Measurements from ENCODE around the gene MRPS34.

DNA sequence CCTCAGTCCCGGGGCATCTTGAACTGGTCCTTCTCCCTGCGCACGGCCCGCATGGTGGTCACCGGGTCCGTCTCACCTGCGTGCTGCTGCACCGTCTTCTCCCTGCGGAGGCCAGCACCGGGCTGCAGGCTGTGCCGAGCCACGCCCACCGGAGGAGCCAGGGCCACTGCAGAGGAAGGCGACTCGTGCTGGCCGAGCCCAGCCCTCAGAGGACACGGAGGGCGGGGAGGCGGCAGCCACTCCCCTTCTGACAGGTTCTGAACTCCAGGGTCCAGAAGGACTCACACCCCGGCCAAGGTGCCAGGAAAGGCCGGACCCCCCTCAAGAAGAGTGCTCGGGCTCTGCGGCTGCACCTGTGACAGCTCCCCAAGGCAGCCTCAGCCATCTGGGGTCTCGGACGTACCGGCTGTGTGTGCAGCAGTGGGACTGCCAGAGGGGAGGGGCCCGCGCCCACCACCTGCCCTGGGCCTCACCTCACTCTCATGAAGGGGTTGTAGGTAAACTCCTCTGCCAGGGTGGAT is 36.4 kb upstream of the MRPS34 start:
- TF ChIP-seq, protein P1, sequence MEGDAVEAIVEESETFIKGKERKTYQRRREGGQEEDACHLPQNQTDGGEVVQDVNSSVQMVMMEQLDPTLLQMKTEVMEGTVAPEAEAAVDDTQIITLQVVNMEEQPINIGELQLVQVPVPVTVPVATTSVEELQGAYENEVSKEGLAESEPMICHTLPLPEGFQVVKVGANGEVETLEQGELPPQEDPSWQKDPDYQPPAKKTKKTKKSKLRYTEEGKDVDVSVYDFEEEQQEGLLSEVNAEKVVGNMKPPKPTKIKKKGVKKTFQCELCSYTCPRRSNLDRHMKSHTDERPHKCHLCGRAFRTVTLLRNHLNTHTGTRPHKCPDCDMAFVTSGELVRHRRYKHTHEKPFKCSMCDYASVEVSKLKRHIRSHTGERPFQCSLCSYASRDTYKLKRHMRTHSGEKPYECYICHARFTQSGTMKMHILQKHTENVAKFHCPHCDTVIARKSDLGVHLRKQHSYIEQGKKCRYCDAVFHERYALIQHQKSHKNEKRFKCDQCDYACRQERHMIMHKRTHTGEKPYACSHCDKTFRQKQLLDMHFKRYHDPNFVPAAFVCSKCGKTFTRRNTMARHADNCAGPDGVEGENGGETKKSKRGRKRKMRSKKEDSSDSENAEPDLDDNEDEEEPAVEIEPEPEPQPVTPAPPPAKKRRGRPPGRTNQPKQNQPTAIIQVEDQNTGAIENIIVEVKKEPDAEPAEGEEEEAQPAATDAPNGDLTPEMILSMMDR (conservative IDR thresholded peaks at IDR 0.05; ENCODE audit: low read depth, low read length), result no peak
- TF ChIP-seq EZH2 (IDR thresholded peaks at IDR 0.05; ENCODE audit: borderline replicate concordance, low read depth, low read length, poor library complexity, severe bottlenecking), result no peak
